AG04449 (cell line): ENCODE measurements around the gene CPNE9.

Experiments used
- CTCF ChIA-PET: fragments of 350-600 bp; formaldehyde crosslinking; extraction: SDS; loops from one replicate; lab custom pipeline; 2021; ENCODE audit warnings: antibody characterized with exemption; lab: Yijun Ruan, JAX
- POLR2A ChIA-PET: fragments of 400-600, 350-600 bp; formaldehyde crosslinking; extraction: SDS; loops from one replicate; lab custom pipeline; 2020; ENCODE audit warnings: antibody characterized with exemption, inconsistent platforms; lab: Yijun Ruan, JAX
- DNase-seq: peaks from one replicate; pipeline ENCODE4 v3.0.0-alpha.2; 2010; ENCODE audit warnings: low read depth, low spot score
- H3K4me3 ChIP-seq: 2 replicates; pipeline ENCODE4 v1.5.1; 2011; ENCODE audit warnings: low read depth, mild to moderate bottlenecking, control low read depth, low read length
- TF ChIP-seq, protein P1 (sequence below): IDR thresholded peaks from one replicate; pipeline ENCODE4 v1.5.1; 2011; ENCODE audit warnings: mild to moderate bottlenecking, moderate library complexity, low read length, control low read depth, inconsistent platforms; ENCODE audit not compliant: insufficient read depth; ENCODE audit errors: missing control alignments

Gene CPNE9

GRCh38 chr3:9703736-9704346 is at the start of gene CPNE9:
CPNE9 (plus strand) TSS chr3:9703833; CDS start chr3:9703997, 164 bp downstream.
- no peak for DNase-seq
- ChIA-PET POLR2A (no interaction called here), CTCF (interaction anchor here (0.6 kb wide), 1 partner anchor 231 kb away, joined by 3 read pairs; no protein-coding TSS in a partner anchor)
- H3K4me3 ChIP-seq, result peak within 1 kb of the TSS; percentile 23
- TF ChIP-seq, protein P1, sequence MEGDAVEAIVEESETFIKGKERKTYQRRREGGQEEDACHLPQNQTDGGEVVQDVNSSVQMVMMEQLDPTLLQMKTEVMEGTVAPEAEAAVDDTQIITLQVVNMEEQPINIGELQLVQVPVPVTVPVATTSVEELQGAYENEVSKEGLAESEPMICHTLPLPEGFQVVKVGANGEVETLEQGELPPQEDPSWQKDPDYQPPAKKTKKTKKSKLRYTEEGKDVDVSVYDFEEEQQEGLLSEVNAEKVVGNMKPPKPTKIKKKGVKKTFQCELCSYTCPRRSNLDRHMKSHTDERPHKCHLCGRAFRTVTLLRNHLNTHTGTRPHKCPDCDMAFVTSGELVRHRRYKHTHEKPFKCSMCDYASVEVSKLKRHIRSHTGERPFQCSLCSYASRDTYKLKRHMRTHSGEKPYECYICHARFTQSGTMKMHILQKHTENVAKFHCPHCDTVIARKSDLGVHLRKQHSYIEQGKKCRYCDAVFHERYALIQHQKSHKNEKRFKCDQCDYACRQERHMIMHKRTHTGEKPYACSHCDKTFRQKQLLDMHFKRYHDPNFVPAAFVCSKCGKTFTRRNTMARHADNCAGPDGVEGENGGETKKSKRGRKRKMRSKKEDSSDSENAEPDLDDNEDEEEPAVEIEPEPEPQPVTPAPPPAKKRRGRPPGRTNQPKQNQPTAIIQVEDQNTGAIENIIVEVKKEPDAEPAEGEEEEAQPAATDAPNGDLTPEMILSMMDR, result no peak

GRCh38 chr3:9659849-9660248 is 43.8 kb upstream of the CPNE9 start:
- CTCF ChIA-PET, result no interaction called here
- DNase-seq, result no peak
- POLR2A ChIA-PET, result no interaction called here

DNA sequence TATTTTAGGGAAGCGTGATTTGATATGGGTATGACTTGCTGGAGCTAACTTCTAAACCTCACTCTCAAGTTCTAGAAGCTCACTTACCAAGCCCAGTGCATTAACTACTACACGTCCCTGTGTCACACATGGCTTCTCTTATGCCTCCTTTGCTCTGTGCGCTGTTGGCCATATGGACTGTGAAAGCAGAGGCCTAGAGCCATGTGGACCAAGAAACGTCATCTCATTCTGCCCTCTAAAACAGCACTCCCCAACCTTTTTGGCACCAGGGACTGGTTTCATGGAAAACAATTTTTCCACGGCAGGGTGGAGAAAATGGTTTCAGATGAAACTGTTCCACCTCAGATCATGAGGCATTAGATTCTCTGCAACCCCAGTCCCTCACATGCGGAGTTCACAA is 42.7 kb upstream of the CPNE9 start:
- POLR2A ChIA-PET, result no interaction called here
- TF ChIP-seq, protein P1, result no peak
- H3K4me3 ChIP-seq, result no peak overlapping the region
- CTCF ChIA-PET, result no interaction called here
- DNase-seq, result no peak

More at GRCh38 chr3:9659849-9660248, 43.8 kb upstream of the CPNE9 start:
- TF ChIP-seq, protein P1, result no peak
- no peak overlapping the region for H3K4me3 ChIP-seq

DNA sequence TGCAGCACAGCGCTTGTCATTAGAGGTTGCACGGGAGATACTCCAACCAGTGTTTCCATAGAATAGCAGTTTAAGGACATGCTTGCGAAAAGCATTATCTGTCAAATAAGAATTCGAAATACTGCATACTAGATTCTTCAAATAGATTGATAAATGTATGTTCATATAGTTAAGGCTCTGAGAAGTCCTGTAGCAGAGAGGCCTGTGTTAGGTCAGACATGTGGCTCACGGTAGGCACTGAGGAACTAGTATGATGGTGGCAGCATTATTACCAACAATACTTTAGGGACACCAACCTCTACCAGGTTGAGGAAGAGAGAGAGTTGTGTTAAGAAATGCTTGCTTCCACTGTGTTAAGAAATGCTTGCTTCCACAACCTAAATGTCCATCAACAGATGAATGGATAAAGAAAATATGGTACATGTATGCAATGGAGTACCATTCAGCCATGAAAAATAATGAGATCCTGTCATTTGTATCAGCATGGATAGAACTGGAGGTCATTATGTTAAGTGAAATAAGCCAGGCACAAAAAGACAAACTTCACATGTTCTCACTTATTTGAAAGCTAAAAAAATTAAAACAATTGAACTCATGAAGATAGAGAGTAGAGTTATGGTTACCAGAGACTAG is 39.4 kb upstream of the CPNE9 start:
- no peak overlapping the region for H3K4me3 ChIP-seq
- no peak for DNase-seq
- CTCF ChIA-PET, result no interaction called here
- POLR2A ChIA-PET, result no interaction called here
- TF ChIP-seq, protein P1, result no peak

GRCh38 chr3:9666704-9667445 is 36.8 kb upstream of the CPNE9 start:
- TF ChIP-seq, protein P1, result no peak
- ChIA-PET CTCF (no interaction called here), POLR2A (interaction anchor here (0.5 kb wide), 1 partner anchor 167 kb away, joined by 3 read pairs; no protein-coding TSS in a partner anchor)
- no peak for DNase-seq
- H3K4me3 ChIP-seq, result no peak overlapping the region

DNA sequence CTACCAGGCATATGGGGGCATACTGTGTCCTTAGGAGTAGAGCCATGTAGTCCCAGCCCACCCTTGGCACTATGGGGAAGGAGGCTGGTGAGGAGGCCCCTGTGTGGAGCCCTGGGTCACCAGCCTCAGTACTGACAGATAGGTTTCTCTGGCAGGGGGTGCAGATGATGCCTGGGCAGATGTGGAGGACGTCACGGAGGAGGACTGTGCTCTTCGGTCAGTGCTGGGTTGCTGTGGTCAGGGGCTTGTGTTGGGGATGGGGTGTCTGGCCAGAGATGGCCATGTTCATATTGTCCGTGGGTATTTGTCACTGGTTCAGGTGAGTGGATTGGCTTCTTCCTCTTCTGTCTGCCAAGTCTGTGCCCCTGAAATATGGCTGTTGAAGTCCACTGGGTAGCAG is 34.4 kb upstream of the CPNE9 start:
- no peak for DNase-seq
- no peak overlapping the region for H3K4me3 ChIP-seq
- ChIA-PET POLR2A (interaction anchor here (1.0 kb wide), 1 partner anchor 306 kb away, joined by 3 read pairs; the partner anchor contains the start of gene THUMPD3), CTCF (interaction anchor here (1.2 kb wide), 1 partner anchor 166 kb away, joined by 5 read pairs; no protein-coding TSS in a partner anchor)
- TF ChIP-seq, protein P1, result no peak
